ENCODE data around the gene FLNC.

- TF ChIP-seq CTCF (IDR thresholded peaks at IDR 0.05) (no peak), EZH2 (IDR thresholded peaks at IDR 0.05; ENCODE audit: borderline replicate concordance, insufficient read depth, low read depth, low read length, poor library complexity, severe bottlenecking) (no peak)
These were observed 35.1 kb upstream of the FLNC start for GRCh38 chr7:128795129-128795528.

All from B cell (primary cell).